Measurements from ENCODE around the gene OR2A7. TPM values are rescaled to one million over a fixed set of nuclear protein-coding genes. Genes with fewer than 3 reads are reported as not detected.
"Not testable (repeated sequence)": the region's sequence is repeated elsewhere in the genome, so short reads cannot be mapped to it uniquely, and the experiment has no call there.

Gene OR2A7
- total RNA-seq, 2 donors from 2014 or later, result 1.6 to 2.6 TPM

DNA sequence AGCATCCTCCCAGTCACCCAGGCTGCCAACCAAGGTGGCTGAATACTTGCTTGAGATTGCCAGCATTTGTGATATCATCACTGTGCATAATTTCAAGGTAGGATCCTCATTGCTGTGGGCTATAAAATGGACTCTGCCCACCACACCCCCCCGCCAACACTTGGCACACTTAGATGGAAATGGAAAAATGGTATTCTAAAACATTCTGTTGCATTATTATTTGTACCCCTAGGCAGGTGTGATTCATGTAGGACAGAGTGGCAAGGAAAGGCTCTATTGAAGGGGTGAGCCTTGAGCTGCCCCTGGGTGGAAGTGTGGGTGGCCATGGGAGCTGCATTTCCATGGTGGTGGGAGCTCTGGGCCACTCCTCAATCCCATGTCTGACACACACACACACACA lies 46.0 kb downstream of the OR2A7 start:
- ATAC-seq; DNase-seq (ENCODE audit: low spot score in 2 of 2); H3K36me3 Mint-ChIP-seq; H3K27ac Mint-ChIP-seq; H3K9me3 Mint-ChIP-seq: not testable (repeated sequence)

DNA sequence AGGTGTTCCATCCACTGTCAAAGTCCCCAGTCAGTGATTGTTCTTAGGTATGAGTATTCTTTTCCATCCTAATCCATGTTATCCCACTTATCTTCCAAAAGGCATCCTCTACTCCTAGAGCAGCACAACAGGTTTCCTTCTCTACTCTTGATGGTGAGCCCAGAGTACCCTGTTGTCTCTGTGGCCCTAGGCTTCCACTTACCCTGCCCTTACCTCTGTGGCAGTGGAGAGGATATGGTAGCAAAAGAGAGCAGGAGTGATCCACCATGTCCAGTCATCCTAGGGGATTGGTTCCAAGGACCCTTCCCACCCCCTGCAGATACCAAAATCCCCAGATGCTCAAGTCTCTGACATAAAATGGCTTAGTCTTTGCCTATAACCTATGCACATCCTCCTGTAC lies 47.4 kb downstream of the OR2A7 start:
- not testable (repeated sequence) for ATAC-seq; H3K9me3 Mint-ChIP-seq; DNase-seq (ENCODE audit: low spot score in 2 of 2); H3K36me3 Mint-ChIP-seq; H3K27ac Mint-ChIP-seq

Other genes with a start within 250 kb of the OR2A7 start
- not detected for gene OR2A5, start 215.8 kb downstream of the OR2A7 start, total RNA-seq
- gene OR2A25, start 195.0 kb downstream of the OR2A7 start, total RNA-seq, result not detected
- gene OR2A12, start 178.5 kb downstream of the OR2A7 start, total RNA-seq, result not detected
- gene OR2A2, start 155.2 kb downstream of the OR2A7 start, total RNA-seq, result not detected
- not detected for gene OR2A14, start 141.6 kb downstream of the OR2A7 start, total RNA-seq
- under 1 TPM in 1 of 2 donors, not detected in 1; 0.93 TPM for gene CTAGE4, start 81.3 kb downstream of the OR2A7 start, total RNA-seq
- 1 to 10 TPM in 1 of 2 donors, under 1 TPM in 1; 0.19 to 4.6 TPM for gene ARHGEF35, start 69.0 kb downstream of the OR2A7 start, total RNA-seq
- gene OR2A42, start 25.2 kb downstream of the OR2A7 start, total RNA-seq, result not detected
- gene CTAGE8, start 4.5 kb upstream of the OR2A7 start, total RNA-seq, result 1 to 10 TPM; 1.4 to 1.8 TPM
- not detected for gene OR2A1, start 47.6 kb upstream of the OR2A7 start, total RNA-seq
- 10 to 100 TPM; 11.4 to 13.3 TPM for gene ARHGEF5, start 90.6 kb upstream of the OR2A7 start, total RNA-seq
- gene NOBOX, start 138.9 kb upstream of the OR2A7 start, total RNA-seq, result not detected

Measured in activated naive CD4-positive, alpha-beta T cell treated with anti-CD3 and anti-CD28 coated beads, Interleukin-2, amount 50 U/mL, for 72 hours (primary cell).